ENCODE measurements around the gene LRRC8D.

Gene LRRC8D

GRCh38 chr1:89827902-89828301 lies 7.1 kb downstream of the LRRC8D start:
- TF ChIP-seq MAX (IDR thresholded peaks at IDR 0.05; ENCODE audit: low read depth, low read length) (no peak), MYC (IDR thresholded peaks at IDR 0.05; ENCODE audit: low read depth, low read length) (no peak), CTCF (IDR thresholded peaks at IDR 0.05; ENCODE audit: low read depth, low read length) (no peak), POLR2A (IDR thresholded peaks at IDR 0.05; ENCODE audit: extremely low read depth, insufficient read length) (no peak)
- no peak for DNase-seq (ENCODE audit: low read depth)
- no peak overlapping the region for H3K4me3 ChIP-seq (ENCODE audit: low read depth, low read length)

GRCh38 chr1:89829186-89829585 lies 8.4 kb downstream of the LRRC8D start:
- no peak overlapping the region for H3K4me3 ChIP-seq (ENCODE audit: low read depth, low read length)
- TF ChIP-seq MYC (IDR thresholded peaks at IDR 0.05; ENCODE audit: low read depth, low read length) (no peak), POLR2A (IDR thresholded peaks at IDR 0.05; ENCODE audit: extremely low read depth, insufficient read length) (no peak), CTCF (IDR thresholded peaks at IDR 0.05; ENCODE audit: low read depth, low read length) (no peak), MAX (IDR thresholded peaks at IDR 0.05; ENCODE audit: low read depth, low read length) (no peak)
- DNase-seq (ENCODE audit: low read depth): no peak

- H3K4me3 ChIP-seq (ENCODE audit: low read depth, low read length): no peak overlapping the region
- TF ChIP-seq POLR2A (IDR thresholded peaks at IDR 0.05; ENCODE audit: extremely low read depth, insufficient read length): no peak
- TF ChIP-seq CTCF (IDR thresholded peaks at IDR 0.05; ENCODE audit: low read depth, low read length): no peak
- no peak for TF ChIP-seq MAX (IDR thresholded peaks at IDR 0.05; ENCODE audit: low read depth, low read length)
- no peak for TF ChIP-seq MYC (IDR thresholded peaks at IDR 0.05; ENCODE audit: low read depth, low read length)
- no peak for DNase-seq (ENCODE audit: low read depth)
Measured at GRCh38 chr1:89831462-89832120, 10.8 kb downstream of the LRRC8D start.

- H3K4me3 ChIP-seq (ENCODE audit: low read depth, low read length): no peak overlapping the region
- no peak for DNase-seq (ENCODE audit: low read depth)
- no peak for TF ChIP-seq MYC (IDR thresholded peaks at IDR 0.05; ENCODE audit: low read depth, low read length)
- no peak for TF ChIP-seq CTCF (IDR thresholded peaks at IDR 0.05; ENCODE audit: low read depth, low read length)
- no peak for TF ChIP-seq MAX (IDR thresholded peaks at IDR 0.05; ENCODE audit: low read depth, low read length)
- TF ChIP-seq POLR2A (IDR thresholded peaks at IDR 0.05; ENCODE audit: extremely low read depth, insufficient read length): no peak
Measured at GRCh38 chr1:89832496-89833127, 11.8 kb downstream of the LRRC8D start.

GRCh38 chr1:89833183-89834082 lies 12.6 kb downstream of the LRRC8D start:
- no peak for TF ChIP-seq MYC (IDR thresholded peaks at IDR 0.05; ENCODE audit: low read depth, low read length)
- TF ChIP-seq POLR2A (IDR thresholded peaks at IDR 0.05; ENCODE audit: extremely low read depth, insufficient read length): no peak
- TF ChIP-seq MAX (IDR thresholded peaks at IDR 0.05; ENCODE audit: low read depth, low read length): no peak
- no peak for DNase-seq (ENCODE audit: low read depth)

More at GRCh38 chr1:89833183-89834082, 12.6 kb downstream of the LRRC8D start:
- H3K4me3 ChIP-seq (ENCODE audit: low read depth, low read length): no peak overlapping the region
